MM.1S (cell line): ENCODE measurements around the gene GATAD2A.

Experiments
- DNase-seq: peaks from one replicate; pipeline ENCODE4 v3.0.0-alpha.2; 2015
- H2AFZ ChIP-seq: fragments of 300-600 bp; sonication (generic); 2 replicates; pipeline ENCODE4 v1.6.0; 2016; ENCODE audit warnings: antibody characterized with exemption, low read length
- H3F3A ChIP-seq: fragments of 300-600 bp; sonication (generic); 2 replicates; pipeline ENCODE4 v1.6.1; 2016; ENCODE audit warnings: mild to moderate bottlenecking, antibody characterized with exemption, low read length, moderate library complexity, mixed read lengths; ENCODE audit not compliant: insufficient read depth
- H3K27ac ChIP-seq: fragments of 300-600 bp; sonication (generic); 2 replicates; pipeline ENCODE4 v1.5.1; 2016; ENCODE audit warnings: mild to moderate bottlenecking, low read length
- H3K27me3 ChIP-seq: fragments of 300-600 bp; sonication (generic); replicated peaks from 2 replicates; pipeline ENCODE4 v1.6.0; 2016; ENCODE audit warnings: low read length; ENCODE audit not compliant: insufficient read depth
- H3K36me3 ChIP-seq: fragments of 300-600 bp; sonication (generic); replicated peaks from 2 replicates; pipeline ENCODE4 v1.6.1; 2016; ENCODE audit warnings: mild to moderate bottlenecking, low read length, mixed read lengths; ENCODE audit not compliant: insufficient read depth
- H3K4me1 ChIP-seq: fragments of 300-600 bp; sonication (generic); 2 replicates; pipeline ENCODE4 v1.6.1; 2016; ENCODE audit warnings: low read length, mixed read lengths
- H3K4me2 ChIP-seq: fragments of 300-600 bp; sonication (generic); 2 replicates; pipeline ENCODE4 v1.6.0; 2016; ENCODE audit warnings: low read depth, low read length
- H3K4me3 ChIP-seq: fragments of 300-600 bp; sonication (generic); 2 replicates; pipeline ENCODE4 v1.5.1; 2016; ENCODE audit warnings: low read length, mixed read lengths
- H3K79me2 ChIP-seq: fragments of 300-600 bp; sonication (generic); 2 replicates; pipeline ENCODE4 v1.6.1; 2016; ENCODE audit warnings: mixed run types, low read length, mixed read lengths
- H3K9ac ChIP-seq: fragments of 300-600 bp; sonication (generic); 2 replicates; pipeline ENCODE4 v1.6.1; 2016; ENCODE audit warnings: low read length, mixed read lengths
- H3K9me2 ChIP-seq: fragments of 300-600 bp; sonication (generic); replicated peaks from 2 replicates; pipeline ENCODE4 v1.6.1; 2016; ENCODE audit warnings: mild to moderate bottlenecking, low read length, mixed read lengths; ENCODE audit not compliant: insufficient read depth
- H3K9me3 ChIP-seq: fragments of 300-600 bp; sonication (generic); replicated peaks from 2 replicates; pipeline ENCODE4 v1.6.1; 2016; ENCODE audit warnings: mild to moderate bottlenecking, low read length, mixed read lengths; ENCODE audit not compliant: insufficient read depth
- H4K20me1 ChIP-seq: fragments of 300-600 bp; sonication (generic); 2 replicates; pipeline ENCODE4 v1.6.1; 2016; ENCODE audit warnings: mild to moderate bottlenecking, low read length, moderate library complexity, mixed read lengths; ENCODE audit not compliant: insufficient read depth
- EZH2 ChIP-seq: fragments of 300-600 bp; sonication (generic); optimal IDR thresholded peaks from 2 replicates; pipeline ENCODE3; 2017; ENCODE audit warnings: low read depth, mild to moderate bottlenecking, antibody characterized with exemption, low read length, mixed read lengths
- EZH2phosphoT487 ChIP-seq: fragments of 300-600 bp; sonication (generic); IDR thresholded peaks from 2 replicates; pipeline ENCODE4 v1.6.1; 2018; ENCODE audit warnings: antibody characterized with exemption, low read length
- TF ChIP-seq, protein P1 (sequence below): fragments of 300-600 bp; sonication (generic); IDR thresholded peaks from 2 replicates; pipeline ENCODE4 v1.5.1; 2016; ENCODE audit warnings: antibody characterized with exemption, low read length, mixed read lengths

GATAD2A gene

DNA sequence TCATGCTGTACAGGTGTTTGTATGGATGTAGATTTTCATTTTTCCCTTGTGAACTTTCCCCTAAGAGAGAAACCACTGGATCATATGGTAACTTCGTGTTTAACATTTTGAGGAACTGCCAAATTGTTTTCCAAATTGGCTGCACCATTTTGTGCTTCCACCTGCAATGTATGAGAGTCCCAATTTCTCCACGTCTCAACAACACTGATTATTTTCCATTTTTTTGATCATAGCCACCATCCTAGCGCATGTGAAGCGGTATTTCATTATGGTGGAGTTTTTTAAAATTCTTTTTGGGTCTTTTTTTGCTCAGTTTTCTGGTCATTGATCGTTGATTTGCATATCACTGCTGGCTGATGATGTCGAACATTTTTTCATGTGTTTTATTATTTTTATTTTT is 115.5 kb downstream of the GATAD2A start:
- Histone ChIP-seq H4K20me1 (no peaks in the 10 kb centered on the region), H3K4me1 (peaks cover 3% of the 10 kb centered on the region; the same call in 1 of the 2 replicates)

DNA sequence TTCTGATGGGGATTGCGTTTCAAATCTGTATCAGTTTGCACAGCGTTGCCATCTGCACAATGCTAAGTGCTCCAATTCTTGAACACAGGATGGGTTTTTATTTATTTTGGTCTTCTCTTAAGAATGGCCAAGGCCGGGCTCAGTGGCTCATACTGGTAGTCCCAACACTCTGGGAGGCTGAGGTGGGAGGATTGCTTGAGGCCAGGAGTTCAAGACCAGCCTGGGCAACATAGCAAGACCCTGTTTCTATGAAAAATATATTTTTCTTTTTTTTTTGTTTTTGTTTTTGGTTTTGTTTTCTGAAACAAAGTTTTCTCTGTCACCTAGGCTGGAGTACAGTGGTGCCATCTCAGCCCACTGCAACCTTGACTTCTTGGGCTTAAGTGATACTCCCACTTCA is 117.7 kb downstream of the GATAD2A start:
- no peaks in the 10 kb centered on the region for H4K20me1 ChIP-seq
- H3F3A ChIP-seq, result no peaks in the 10 kb centered on the region
- no peak overlapping the region for H3K4me2 ChIP-seq
- no peak overlapping the region for H2AFZ ChIP-seq
- TF ChIP-seq, protein P1, sequence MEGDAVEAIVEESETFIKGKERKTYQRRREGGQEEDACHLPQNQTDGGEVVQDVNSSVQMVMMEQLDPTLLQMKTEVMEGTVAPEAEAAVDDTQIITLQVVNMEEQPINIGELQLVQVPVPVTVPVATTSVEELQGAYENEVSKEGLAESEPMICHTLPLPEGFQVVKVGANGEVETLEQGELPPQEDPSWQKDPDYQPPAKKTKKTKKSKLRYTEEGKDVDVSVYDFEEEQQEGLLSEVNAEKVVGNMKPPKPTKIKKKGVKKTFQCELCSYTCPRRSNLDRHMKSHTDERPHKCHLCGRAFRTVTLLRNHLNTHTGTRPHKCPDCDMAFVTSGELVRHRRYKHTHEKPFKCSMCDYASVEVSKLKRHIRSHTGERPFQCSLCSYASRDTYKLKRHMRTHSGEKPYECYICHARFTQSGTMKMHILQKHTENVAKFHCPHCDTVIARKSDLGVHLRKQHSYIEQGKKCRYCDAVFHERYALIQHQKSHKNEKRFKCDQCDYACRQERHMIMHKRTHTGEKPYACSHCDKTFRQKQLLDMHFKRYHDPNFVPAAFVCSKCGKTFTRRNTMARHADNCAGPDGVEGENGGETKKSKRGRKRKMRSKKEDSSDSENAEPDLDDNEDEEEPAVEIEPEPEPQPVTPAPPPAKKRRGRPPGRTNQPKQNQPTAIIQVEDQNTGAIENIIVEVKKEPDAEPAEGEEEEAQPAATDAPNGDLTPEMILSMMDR, result no peak
- TF ChIP-seq EZH2 (no peak), EZH2phosphoT487 (no peak)
- H3K36me3 ChIP-seq, result no peaks in the 10 kb centered on the region
- peaks cover 31% of the 10 kb centered on the region for H3K79me2 ChIP-seq
- H3K9me2 ChIP-seq, result no peaks in the 10 kb centered on the region
- no peak overlapping the region for H3K27ac ChIP-seq
- DNase-seq, result no peak
- H3K9ac ChIP-seq, result no peak overlapping the region
- H3K4me3 ChIP-seq, result no peak overlapping the region
- no peaks in the 10 kb centered on the region for H3K4me1 ChIP-seq
- no peaks in the 10 kb centered on the region for H3K9me3 ChIP-seq
- H3K27me3 ChIP-seq, result no peaks in the 10 kb centered on the region

More for the DNA sequence above, 115.5 kb downstream of the GATAD2A start:
- no peak overlapping the region for H3K27ac ChIP-seq
- no peaks in the 10 kb centered on the region for H3K27me3 ChIP-seq
- no peak overlapping the region for H3K9ac ChIP-seq
- H2AFZ ChIP-seq, result no peak overlapping the region
- H3K36me3 ChIP-seq, result no peaks in the 10 kb centered on the region
- DNase-seq, result no peak
- H3K9me3 ChIP-seq, result no peaks in the 10 kb centered on the region
- TF ChIP-seq EZH2phosphoT487 (no peak), EZH2 (no peak)
- TF ChIP-seq, protein P1, result no peak
- no peak overlapping the region for H3K4me3 ChIP-seq
- H3K4me2 ChIP-seq, result no peak overlapping the region
- H3F3A ChIP-seq, result peaks cover 10% of the 10 kb centered on the region; the same call in 1 of the 2 replicates
- no peaks in the 10 kb centered on the region for H3K9me2 ChIP-seq
- H3K79me2 ChIP-seq, result peaks cover 53% of the 10 kb centered on the region

DNA sequence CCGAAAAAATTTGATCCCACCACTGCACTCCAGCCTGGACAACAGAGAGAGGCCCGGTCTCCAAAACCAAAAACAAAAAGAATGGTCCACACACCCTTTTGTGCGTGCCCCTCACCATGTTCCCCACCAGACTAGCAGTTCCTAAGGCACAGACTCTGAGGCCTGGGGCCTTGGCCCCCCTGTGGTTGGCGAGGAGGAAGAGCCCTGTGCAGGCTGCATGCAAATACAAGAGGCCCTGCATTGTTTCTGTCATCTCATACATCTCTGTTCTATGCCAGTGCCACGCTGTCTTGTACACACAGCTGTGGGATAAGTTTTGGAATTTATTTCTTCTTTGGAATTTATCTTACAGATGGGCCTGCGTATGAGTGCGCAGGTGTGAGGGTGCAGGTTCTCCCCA is 118.6 kb downstream of the GATAD2A start:
- Histone ChIP-seq H3K36me3 (no peaks in the 10 kb centered on the region), H3K4me3 (no peak overlapping the region), H4K20me1 (no peaks in the 10 kb centered on the region), H3K27me3 (no peaks in the 10 kb centered on the region), H3K27ac (no peak overlapping the region), H2AFZ (no peak overlapping the region), H3K4me1 (no peaks in the 10 kb centered on the region), H3F3A (no peaks in the 10 kb centered on the region), H3K9me3 (no peaks in the 10 kb centered on the region), H3K4me2 (no peak overlapping the region), H3K9ac (no peak overlapping the region), H3K9me2 (no peaks in the 10 kb centered on the region), H3K79me2 (peaks cover 29% of the 10 kb centered on the region)
- no peak for DNase-seq
- TF ChIP-seq EZH2phosphoT487 (no peak), EZH2 (no peak)
- TF ChIP-seq, protein P1, result no peak
